Natural killer cell treated with Interleukin-12 subunit alpha and Interleukin-12 subunit beta and Interleukin-15 and Interleukin-18, amount 100 ng/mL, for 72 hours (primary cell): ENCODE data around the gene GTF3C5. TPM values are rescaled to one million over a fixed set of nuclear protein-coding genes. Genes with fewer than 3 reads are reported as not detected.

Experiments used
- total RNA-seq, 2 donors: library from RNA; stranded (reverse); gene quantifications; one replicate each; pipeline ENCODE4 v1.2.3, GENCODE V29; 2022

GTF3C5 gene
- total RNA-seq, 2 donors from 2014 or later: 69.2 to 81.4 TPM

Other genes with a start within 250 kb of the GTF3C5 start
- gene AK8, start 152.7 kb upstream of the GTF3C5 start, total RNA-seq: not detected
- gene SPACA9, start 152.1 kb upstream of the GTF3C5 start, total RNA-seq: 1 to 10 TPM in 1 of 2 donors, under 1 TPM in 1; 0.71 to 1.0 TPM
- 10 to 100 TPM; 37.8 to 45.7 TPM for gene TSC1, start 86.4 kb upstream of the GTF3C5 start, total RNA-seq
- gene GFI1B, start 52.3 kb upstream of the GTF3C5 start, total RNA-seq: under 1 TPM in 1 of 2 donors, not detected in 1; 0.45 TPM
- 1 to 10 TPM in 1 of 2 donors, under 1 TPM in 1; 0.95 to 2.1 TPM for gene CEL, start 31.0 kb downstream of the GTF3C5 start, total RNA-seq
- gene RALGDS, start 90.2 kb downstream of the GTF3C5 start, total RNA-seq: 100 to 1,000 TPM; 138 to 159 TPM
- gene GBGT1, start 132.9 kb downstream of the GTF3C5 start, total RNA-seq: 1 to 10 TPM; 4.1 to 7.2 TPM
- gene OBP2B, start 178.3 kb downstream of the GTF3C5 start, total RNA-seq: not detected
- under 1 TPM; 0.25 to 0.69 TPM for gene ABO, start 244.2 kb downstream of the GTF3C5 start, total RNA-seq